PC-3 (cell line): ENCODE measurements around the gene APLNR.

Source experiments
- CTCF ChIP-seq: fragments of 300-600 bp; sonication (generic); conservative IDR thresholded peaks from 2 replicates; pipeline ENCODE4 v1.5.1; 2017; ENCODE audit warnings: antibody characterized with exemption, low read depth, mild to moderate bottlenecking, low read length
- EZH2 ChIP-seq: fragments of 300-600 bp; sonication (generic); IDR thresholded peaks from one replicate; pipeline ENCODE4 v1.6.1; 2017; ENCODE audit warnings: antibody characterized with exemption, mild to moderate bottlenecking, low read length; ENCODE audit not compliant: unreplicated experiment

DNA sequence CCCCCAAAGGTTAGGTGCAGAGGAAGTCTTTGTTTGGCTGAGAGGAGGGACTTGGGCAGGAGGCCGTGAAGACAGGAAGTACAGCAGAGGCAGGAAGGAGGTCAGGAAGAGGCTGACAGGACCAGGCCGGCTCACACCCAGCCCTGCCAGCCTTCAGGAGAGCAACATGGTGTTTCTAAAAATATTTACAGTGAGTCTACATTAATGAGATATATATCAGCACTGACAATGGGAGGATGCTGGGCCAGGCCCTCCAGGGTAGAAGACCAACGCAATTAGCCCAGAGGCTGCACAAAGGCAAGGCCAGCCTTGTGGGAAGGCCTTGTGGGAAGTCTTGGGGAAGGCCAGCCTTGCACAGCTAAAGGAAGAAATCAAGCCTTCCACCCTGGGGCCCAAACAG, 7.9 kb upstream of the APLNR start:
- TF ChIP-seq CTCF (no peak), EZH2 (no peak)
